Spleen (tissue), 7 donors: ENCODE measurements around the gene GRIN1.
"Not testable (repeated sequence)": the region's sequence is repeated elsewhere in the genome, so short reads cannot be mapped to it uniquely, and the experiment has no call there.

ENCODE experiments used
- POLR2A ChIP-seq, 3 donors: fragments of 450-650 bp; IDR thresholded peaks; one replicate each; pipeline ENCODE4 v1.5.1; 2017; ENCODE audit warnings: antibody characterized with exemption in 3 of 3, mild to moderate bottlenecking in 1 of 3
- TF ChIP-seq, protein P1 (sequence below), 11 experiments: fragments of 200-600 bp in 7 of 11; fragments of 450-650 bp in 4 of 11; sonication (generic) in 4 of 11; IDR thresholded peaks in 8 of 11; conservative IDR thresholded peaks in 3 of 11; 1 replicate in 7 of 11; 2 replicates in 4 of 11; pipeline versions ENCODE4 v1.4.0 to v1.8.0; 2016 to 2021; ENCODE audit warnings: antibody characterized with exemption in 11 of 11, inconsistent platforms in 4 of 11, mild to moderate bottlenecking in 1 of 11
- donor health status: DM: no; HTN: no; CAD: no; lungs with moderate emphysema.
- donor health status: DM: no; HTN: no; CAD: no.
- donor health status: DM: no; HTN: no; CAD: no.

- TF ChIP-seq, protein P1, sequence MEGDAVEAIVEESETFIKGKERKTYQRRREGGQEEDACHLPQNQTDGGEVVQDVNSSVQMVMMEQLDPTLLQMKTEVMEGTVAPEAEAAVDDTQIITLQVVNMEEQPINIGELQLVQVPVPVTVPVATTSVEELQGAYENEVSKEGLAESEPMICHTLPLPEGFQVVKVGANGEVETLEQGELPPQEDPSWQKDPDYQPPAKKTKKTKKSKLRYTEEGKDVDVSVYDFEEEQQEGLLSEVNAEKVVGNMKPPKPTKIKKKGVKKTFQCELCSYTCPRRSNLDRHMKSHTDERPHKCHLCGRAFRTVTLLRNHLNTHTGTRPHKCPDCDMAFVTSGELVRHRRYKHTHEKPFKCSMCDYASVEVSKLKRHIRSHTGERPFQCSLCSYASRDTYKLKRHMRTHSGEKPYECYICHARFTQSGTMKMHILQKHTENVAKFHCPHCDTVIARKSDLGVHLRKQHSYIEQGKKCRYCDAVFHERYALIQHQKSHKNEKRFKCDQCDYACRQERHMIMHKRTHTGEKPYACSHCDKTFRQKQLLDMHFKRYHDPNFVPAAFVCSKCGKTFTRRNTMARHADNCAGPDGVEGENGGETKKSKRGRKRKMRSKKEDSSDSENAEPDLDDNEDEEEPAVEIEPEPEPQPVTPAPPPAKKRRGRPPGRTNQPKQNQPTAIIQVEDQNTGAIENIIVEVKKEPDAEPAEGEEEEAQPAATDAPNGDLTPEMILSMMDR (IDR thresholded peaks at IDR 0.05 in 8 of 11, conservative IDR thresholded peaks at IDR 0.05 in 3 of 11), result not testable (repeated sequence)
- TF ChIP-seq POLR2A (IDR thresholded peaks at IDR 0.05), result not testable (repeated sequence)
Measured at GRCh38 chr9:137123952-137124462, 14.9 kb upstream of the GRIN1 start.
